GM12872 (cell line): ENCODE results near the gene C2CD2L.

Source experiments
- TF ChIP-seq, protein P1 (sequence below): IDR thresholded peaks from 3 replicates; pipeline ENCODE4 v1.5.1; 2011; ENCODE audit warnings: low read depth, mild to moderate bottlenecking, low read length, moderate library complexity; ENCODE audit not compliant: insufficient read depth

C2CD2L gene

GRCh38 chr11:119078675-119079420 is 28.3 kb upstream of the C2CD2L start:
- TF ChIP-seq, protein P1, sequence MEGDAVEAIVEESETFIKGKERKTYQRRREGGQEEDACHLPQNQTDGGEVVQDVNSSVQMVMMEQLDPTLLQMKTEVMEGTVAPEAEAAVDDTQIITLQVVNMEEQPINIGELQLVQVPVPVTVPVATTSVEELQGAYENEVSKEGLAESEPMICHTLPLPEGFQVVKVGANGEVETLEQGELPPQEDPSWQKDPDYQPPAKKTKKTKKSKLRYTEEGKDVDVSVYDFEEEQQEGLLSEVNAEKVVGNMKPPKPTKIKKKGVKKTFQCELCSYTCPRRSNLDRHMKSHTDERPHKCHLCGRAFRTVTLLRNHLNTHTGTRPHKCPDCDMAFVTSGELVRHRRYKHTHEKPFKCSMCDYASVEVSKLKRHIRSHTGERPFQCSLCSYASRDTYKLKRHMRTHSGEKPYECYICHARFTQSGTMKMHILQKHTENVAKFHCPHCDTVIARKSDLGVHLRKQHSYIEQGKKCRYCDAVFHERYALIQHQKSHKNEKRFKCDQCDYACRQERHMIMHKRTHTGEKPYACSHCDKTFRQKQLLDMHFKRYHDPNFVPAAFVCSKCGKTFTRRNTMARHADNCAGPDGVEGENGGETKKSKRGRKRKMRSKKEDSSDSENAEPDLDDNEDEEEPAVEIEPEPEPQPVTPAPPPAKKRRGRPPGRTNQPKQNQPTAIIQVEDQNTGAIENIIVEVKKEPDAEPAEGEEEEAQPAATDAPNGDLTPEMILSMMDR = no peak

DNA sequence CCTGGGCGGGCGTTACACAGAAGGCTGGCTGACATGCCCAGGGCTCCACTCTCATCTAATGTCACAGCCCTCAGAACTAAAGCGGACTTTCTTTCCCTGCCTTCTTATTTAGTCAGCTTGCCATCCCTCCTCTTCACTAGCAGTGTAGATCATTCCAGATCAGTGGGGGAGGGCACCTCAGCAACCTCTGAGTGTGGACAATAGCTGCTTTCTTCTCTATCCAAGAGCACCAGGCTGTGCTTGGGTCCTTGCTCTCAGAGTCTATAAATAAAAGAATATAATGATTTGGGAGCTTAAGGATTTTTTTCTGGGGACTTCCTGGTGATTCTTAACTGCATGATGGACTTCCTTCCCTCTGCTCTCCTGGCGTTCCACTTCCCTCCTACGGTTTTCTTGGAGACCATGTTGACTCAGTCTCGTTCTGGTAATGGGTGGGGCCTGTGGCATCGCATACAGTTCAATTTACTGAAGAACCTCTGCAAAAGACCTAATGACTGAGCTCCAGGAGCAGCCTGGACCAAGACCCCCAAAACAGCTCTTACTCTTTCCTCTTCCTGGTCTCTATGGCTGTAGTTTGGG is 25.4 kb upstream of the C2CD2L start:
- TF ChIP-seq, protein P1 = no peak

- TF ChIP-seq, protein P1 = no peak
Measured at GRCh38 chr11:119084663-119085436, 22.3 kb upstream of the C2CD2L start, which contains the start of gene HMBS. HMBS (plus strand) TSS chr11:119084881; CDS start chr11:119085034, 153 bp downstream.

DNA sequence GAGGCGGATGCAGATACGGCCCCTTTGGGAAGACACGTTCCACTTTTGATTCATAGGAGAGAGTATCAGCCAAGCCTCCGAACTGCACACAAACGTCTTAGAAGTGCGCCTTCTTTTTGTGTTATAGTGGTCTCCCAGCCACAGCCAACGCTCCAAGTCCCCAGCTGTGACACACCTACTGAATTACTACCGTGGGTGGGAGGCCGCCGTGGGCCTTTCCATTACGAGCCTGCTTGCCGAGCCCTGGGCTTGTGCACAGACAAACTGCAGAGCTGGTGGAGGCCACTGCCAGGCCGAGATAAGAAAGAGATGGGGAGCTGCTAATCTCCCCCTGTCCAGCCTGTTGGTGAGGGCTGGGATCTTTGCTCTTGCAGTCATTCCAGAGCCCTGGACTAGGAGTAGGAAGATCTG is 21.7 kb upstream of the C2CD2L start:
- TF ChIP-seq, protein P1 = no peak

DNA sequence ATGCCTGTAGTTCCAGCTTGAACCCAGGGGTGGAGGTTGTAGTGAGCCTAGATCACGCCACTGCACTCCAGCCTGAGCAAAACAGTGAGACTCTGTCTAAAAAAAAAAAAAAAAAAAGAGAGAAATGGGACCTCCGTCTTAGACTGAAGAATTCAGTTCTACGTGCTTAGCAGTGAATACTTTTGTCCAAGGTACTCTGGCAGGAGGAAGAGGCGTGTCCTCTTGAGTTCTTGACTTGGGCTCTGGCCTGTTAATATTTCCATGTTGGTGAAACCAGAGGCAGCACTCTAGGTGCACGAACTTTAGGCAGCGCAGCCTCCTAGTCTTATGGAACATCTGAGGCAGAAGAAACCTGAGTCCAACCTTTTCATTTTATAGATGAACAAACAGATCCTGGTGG is 20.0 kb upstream of the C2CD2L start:
- TF ChIP-seq, protein P1 = no peak

DNA sequence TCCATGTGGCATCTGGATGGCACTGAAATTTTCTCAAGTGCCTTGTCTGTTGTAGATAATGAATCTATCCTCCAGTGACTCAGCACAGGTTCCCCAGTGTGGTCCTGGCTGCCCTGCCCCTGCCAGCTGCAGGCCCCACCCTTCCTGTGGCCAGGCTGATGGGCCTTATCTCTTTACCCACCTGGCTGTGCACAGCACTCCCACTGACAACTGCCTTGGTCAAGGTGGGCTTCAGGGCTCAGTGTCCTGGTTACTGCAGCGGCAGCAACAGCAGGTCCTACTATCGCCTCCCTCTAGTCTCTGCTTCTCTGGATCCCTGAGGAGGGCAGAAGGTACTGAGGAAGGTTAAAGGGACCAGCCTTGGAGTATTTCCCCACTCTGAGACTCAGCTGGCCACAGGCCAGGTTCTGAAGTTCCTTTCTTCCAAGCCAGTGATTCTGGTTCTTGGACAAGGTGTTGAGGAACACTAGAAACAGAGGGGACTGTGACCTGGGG is 19.4 kb upstream of the C2CD2L start:
- TF ChIP-seq, protein P1 = no peak

- TF ChIP-seq, protein P1 = no peak
Measured at GRCh38 chr11:119088406-119088805, 18.7 kb upstream of the C2CD2L start.
